Measurements from ENCODE around the gene PLXNA4. TPM values are rescaled to one million over a fixed set of nuclear protein-coding genes. Genes with fewer than 3 reads are reported as not detected.

The PLXNA4 gene
- total and polyA plus RNA-seq, 9 of the 15 experiments (the other 6 are each of a cell fraction or from before 2014, with no cell fraction given) = under 0.01 to 0.09 TPM; not detected in 7

GRCh38 chr7:132226046-132226956 is 350.0 kb downstream of the PLXNA4 start (continued):
- TF ChIP-seq ZNF146 (CRISPR knock-in tag; IDR thresholded peaks at IDR 0.05; ENCODE audit: unreplicated experiment) (no peak), CBFA2T3 (IDR thresholded peaks at IDR 0.05) (no peak), EZH2 (IDR thresholded peaks at IDR 0.05; ENCODE audit: borderline replicate concordance, low read depth, low read length) (no peak), TFAM (CRISPR knock-in tag; conservative IDR thresholded peaks at IDR 0.05) (no peak), GTF2F1 (IDR thresholded peaks at IDR 0.05; ENCODE audit: low read depth, low read length) (no peak), ZNF583 (CRISPR knock-in tag; IDR thresholded peaks at IDR 0.05) (no peak)

- Histone ChIP-seq H3K9ac (ENCODE audit: insufficient read depth in 1 of 2, low read depth in 2 of 2, low read length in 2 of 2) (no peak overlapping the region), H3K4me3 (no peak overlapping the region), H3K27ac (ENCODE audit: extremely low read depth, low read depth, low read length) (no peak overlapping the region), H3K27me3 (ENCODE audit: control insufficient read depth in 2 of 2, insufficient read depth in 2 of 2, low read length in 2 of 2) (peaks cover 1 to 22% of the 10 kb centered on the region in 2 experiments; a peak in 2 of 5 replicates), H2AFZ (ENCODE audit: low read depth, low read length) (no peak overlapping the region), H3K4me2 (ENCODE audit: insufficient read depth, low read length) (no peak overlapping the region), H3K4me1 (replicated peaks in 1 of 2; ENCODE audit: control insufficient read depth in 2 of 2, insufficient read depth in 2 of 2, low read length in 2 of 2) (no peaks in the 10 kb centered on the region), H3K9me1 (ENCODE audit: control insufficient read depth, insufficient read depth, low read length) (peaks cover 4% of the 10 kb centered on the region), H3K79me2 (ENCODE audit: control insufficient read depth, insufficient read depth, low read length) (no peaks in the 10 kb centered on the region), H4K20me1 (replicated peaks; ENCODE audit: control insufficient read depth, insufficient read depth, low read length) (peaks cover 4% of the 10 kb centered on the region; the same call in 1 of the 2 replicates), H3K9me3 (replicated peaks; ENCODE audit: control insufficient read depth, insufficient read depth, low read depth, low read length) (no peaks in the 10 kb centered on the region), H3K36me3 (ENCODE audit: control insufficient read depth, insufficient read depth, low read length) (no peaks in the 10 kb centered on the region)
- DNase-seq (ENCODE audit: extremely low read depth in 1 of 4, low spot score in 3 of 4) = no peak
- ChIA-PET POLR2A (no interaction called here), CTCF (ENCODE audit: low intra/inter-chr PET ratio) (no interaction called here)
- intact Hi-C loops (cut with micrococcal nuclease) (no loop called here), in situ Hi-C loops (cut with MboI) (no loop called here)
- no TSS peak for BruUV-seq (replicated peaks)
- under 1% methylated on average over 8 of the region's 8 CpGs for WGBS (ENCODE audit: insufficient coverage, low coverage, missing lambda C conversion rate)
- ATAC-seq = no peak
- no peak for FAIRE-seq
- no peak for TF ChIP-seq ZBTB2 (IDR thresholded peaks at IDR 0.05)
- TF ChIP-seq SLC30A9 (CRISPR knock-in tag; IDR thresholded peaks at IDR 0.05) = no peak
- no peak for TF ChIP-seq ARID2 (IDR thresholded peaks at IDR 0.05)
- no peak for TF ChIP-seq GATA2 (CRISPR knock-in tag; IDR thresholded peaks at IDR 0.05)
- no peak for TF ChIP-seq SMAD3 (CRISPR knock-in tag; conservative IDR thresholded peaks at IDR 0.05)
- TF ChIP-seq TBL1XR1 (IDR thresholded peaks at IDR 0.05; ENCODE audit: low read length in 2 of 2) = no peak
- TF ChIP-seq HNRNPUL1 (IDR thresholded peaks at IDR 0.05; ENCODE audit: low read length) = no peak
- no peak for TF ChIP-seq ZNF431 (CRISPR knock-in tag; IDR thresholded peaks at IDR 0.05)
- TF ChIP-seq, protein P1, sequence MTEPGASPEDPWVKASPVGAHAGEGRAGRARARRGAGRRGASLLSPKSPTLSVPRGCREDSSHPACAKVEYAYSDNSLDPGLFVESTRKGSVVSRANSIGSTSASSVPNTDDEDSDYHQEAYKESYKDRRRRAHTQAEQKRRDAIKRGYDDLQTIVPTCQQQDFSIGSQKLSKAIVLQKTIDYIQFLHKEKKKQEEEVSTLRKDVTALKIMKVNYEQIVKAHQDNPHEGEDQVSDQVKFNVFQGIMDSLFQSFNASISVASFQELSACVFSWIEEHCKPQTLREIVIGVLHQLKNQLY (CRISPR knock-in tag; conservative IDR thresholded peaks at IDR 0.05) = no peak
- no peak for TF ChIP-seq ZNF212 (CRISPR knock-in tag; IDR thresholded peaks at IDR 0.05)
- no peak for TF ChIP-seq THAP7 (CRISPR knock-in tag; IDR thresholded peaks at IDR 0.05)
- no peak for TF ChIP-seq PHF20 (IDR thresholded peaks at IDR 0.05; ENCODE audit: partially characterized antibody)
- no peak for TF ChIP-seq EGR1 (conservative IDR thresholded peaks at IDR 0.05)
These were observed 350.8 kb downstream of the PLXNA4 start for GRCh38 chr7:132225216-132226030.
